Stimulated activated CD4-positive, alpha-beta T cell treated with anti-CD3 and anti-CD28 coated beads, TNF-alpha, amount 100 ng/mL, for 4 hours (primary cell): ENCODE data around the gene CCDC70.
"Not testable (repeated sequence)": the region's sequence is repeated elsewhere in the genome, so short reads cannot be mapped to it uniquely, and the experiment has no call there.

Source experiments
- DNase-seq, 3 experiments: peaks; one replicate each; pipeline ENCODE4 v3.0.0-alpha.2; 2020; ENCODE audit warnings: low read depth in 3 of 3

The CCDC70 gene

GRCh38 chr13:51909265-51909664 lies 47.5 kb downstream of the CCDC70 start:
- not testable (repeated sequence) for DNase-seq

- DNase-seq: no peak
These were observed 48.7 kb downstream of the CCDC70 start for GRCh38 chr13:51910508-51910907.

- no peak for DNase-seq
These were observed 50.3 kb downstream of the CCDC70 start for GRCh38 chr13:51912091-51912490.

GRCh38 chr13:51912511-51913225 lies 50.9 kb downstream of the CCDC70 start:
- no peak for DNase-seq

- no peak for DNase-seq
These were observed 51.8 kb downstream of the CCDC70 start for GRCh38 chr13:51913421-51914136.

GRCh38 chr13:51914137-51914493 lies 52.3 kb downstream of the CCDC70 start:
- no peak for DNase-seq
